Testis (tissue), 3 donors: ENCODE data around the gene LCP2. TPM values are rescaled to one million over a fixed set of nuclear protein-coding genes. Genes with fewer than 3 reads are reported as not detected.

ENCODE experiments used
- DNase-seq: peaks from one replicate; pipeline ENCODE4 v3.0.0-alpha.2; 2019
- H3K27ac ChIP-seq, 2 donors: fragments of 200-600 bp; sonication (generic); one replicate each; pipeline ENCODE4 v1.5.1; 2019
- H3K27me3 ChIP-seq: fragments of 200-600 bp; sonication (generic); one replicate; pipeline ENCODE4 v1.5.1; 2019
- H3K36me3 ChIP-seq: fragments of 200-600 bp; sonication (generic); one replicate; pipeline ENCODE4 v1.5.1; 2017; ENCODE audit warnings: low read depth; ENCODE audit errors: missing control alignments
- H3K4me1 ChIP-seq: fragments of 200-600 bp; sonication (generic); one replicate; pipeline ENCODE4 v1.5.1; 2019
- H3K4me3 ChIP-seq, 2 donors: fragments of 200-600 bp; sonication (generic); one replicate each; pipeline ENCODE4 v1.5.1; 2017 to 2019
- H3K9me3 ChIP-seq: fragments of 200-600 bp; sonication (generic); one replicate; pipeline ENCODE4 v1.5.1; 2017
- POLR2A ChIP-seq: fragments of 450-650 bp; IDR thresholded peaks from one replicate; pipeline ENCODE4 v1.6.1; 2017; ENCODE audit warnings: antibody characterized with exemption, mild to moderate bottlenecking, moderate library complexity
- WGBS, 2 donors: methylation state at CpG; one replicate each; pipeline ENCODE4 v1.1.5; 2018; 5-methylcytosine and 5-hydroxymethylcytosine counted together
- intact Hi-C: fragments of 100-400 bp; cut with DNase I; formaldehyde crosslinking; loops from one replicate; pipeline ENCODE4 v1.15.1; 2023; ENCODE audit warnings: low total_unique reads
- polyA plus RNA-seq: library from polyadenylated mRNA; stranded (reverse); fragments of 350-450 nt; fragmentation: Illumina TruSeq; extraction: RNeasy Lipid Tissue Mini Kit (QIAGEN cat#74804); gene quantifications from one replicate; pipeline ENCODE4 v1.2.3, GENCODE V29; 2014; ENCODE audit warnings: low read depth, low replicate concordance; ENCODE audit not compliant: insufficient read depth
- total RNA-seq, 2 donors: library from RNA; depleted of rRNA; stranded (reverse); fragments of >200 nt; gene quantifications; one replicate each; pipeline ENCODE4 v1.2.3, GENCODE V29; 2016
- TF ChIP-seq, protein P1 (sequence below), 3 experiments: fragments of 450-650 bp in 2 of 3; fragments of 200-600 bp in 1 of 3; sonication (generic) in 1 of 3; IDR thresholded peaks; one replicate each; pipeline ENCODE4 v1.5.1; 2016 to 2019; ENCODE audit warnings: antibody characterized with exemption in 3 of 3, mild to moderate bottlenecking in 2 of 3, moderate library complexity in 1 of 3

LCP2 gene
- total and polyA plus RNA-seq, 3 donors from 2014 or later = 8.6 to 14.2 (median 11.5) TPM

DNA sequence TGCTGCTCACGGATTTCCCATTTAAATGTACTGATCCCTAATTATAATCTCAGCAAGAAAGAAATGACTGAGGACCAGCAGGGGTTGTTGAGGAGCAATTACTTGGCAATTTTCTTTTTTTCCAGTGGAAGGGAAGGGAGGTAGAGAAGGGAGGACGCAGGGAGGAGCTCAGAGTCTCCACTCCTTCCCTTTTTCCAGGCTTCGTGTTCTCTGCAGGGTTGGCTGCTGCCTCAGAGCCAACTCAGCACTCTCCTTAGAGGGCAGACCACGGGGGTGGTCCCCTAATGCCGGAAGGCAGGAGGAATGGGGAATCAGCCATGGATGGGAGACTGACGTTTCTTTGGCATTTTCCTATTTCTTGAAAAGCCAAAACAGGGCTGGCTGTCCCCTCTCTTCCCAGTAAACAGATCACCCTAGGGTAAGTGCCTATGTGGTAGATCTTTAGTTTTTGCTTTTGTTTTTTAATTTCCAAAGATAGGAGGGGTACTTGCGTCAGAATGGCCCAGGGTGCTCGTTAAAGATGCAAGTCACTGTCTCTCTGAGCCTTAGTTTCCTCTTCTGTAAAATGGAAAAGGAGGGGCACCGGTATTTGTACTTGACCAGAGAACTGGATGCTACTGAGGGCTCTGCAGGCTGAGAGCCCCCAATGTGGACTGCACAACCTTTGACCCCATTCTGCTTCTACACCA lies 39.6 kb upstream of the LCP2 start:
- intact Hi-C loops = no loop called here
- H3K27ac ChIP-seq = no peak overlapping the region
- peaks cover 10% of the 10 kb centered on the region for H3K4me1 ChIP-seq
- no peak for TF ChIP-seq POLR2A
- TF ChIP-seq, protein P1, sequence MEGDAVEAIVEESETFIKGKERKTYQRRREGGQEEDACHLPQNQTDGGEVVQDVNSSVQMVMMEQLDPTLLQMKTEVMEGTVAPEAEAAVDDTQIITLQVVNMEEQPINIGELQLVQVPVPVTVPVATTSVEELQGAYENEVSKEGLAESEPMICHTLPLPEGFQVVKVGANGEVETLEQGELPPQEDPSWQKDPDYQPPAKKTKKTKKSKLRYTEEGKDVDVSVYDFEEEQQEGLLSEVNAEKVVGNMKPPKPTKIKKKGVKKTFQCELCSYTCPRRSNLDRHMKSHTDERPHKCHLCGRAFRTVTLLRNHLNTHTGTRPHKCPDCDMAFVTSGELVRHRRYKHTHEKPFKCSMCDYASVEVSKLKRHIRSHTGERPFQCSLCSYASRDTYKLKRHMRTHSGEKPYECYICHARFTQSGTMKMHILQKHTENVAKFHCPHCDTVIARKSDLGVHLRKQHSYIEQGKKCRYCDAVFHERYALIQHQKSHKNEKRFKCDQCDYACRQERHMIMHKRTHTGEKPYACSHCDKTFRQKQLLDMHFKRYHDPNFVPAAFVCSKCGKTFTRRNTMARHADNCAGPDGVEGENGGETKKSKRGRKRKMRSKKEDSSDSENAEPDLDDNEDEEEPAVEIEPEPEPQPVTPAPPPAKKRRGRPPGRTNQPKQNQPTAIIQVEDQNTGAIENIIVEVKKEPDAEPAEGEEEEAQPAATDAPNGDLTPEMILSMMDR (IDR thresholded peaks at IDR 0.05) = no peak
- DNase-seq = no peak
- H3K9me3 ChIP-seq = no peaks in the 10 kb centered on the region
- H3K27me3 ChIP-seq = no peaks in the 10 kb centered on the region
- 72 to 85% methylated on average over 9 of the region's 9 CpGs for WGBS, 2 donors
- H3K4me3 ChIP-seq = no peak overlapping the region
- H3K36me3 ChIP-seq = no peaks in the 10 kb centered on the region

DNA sequence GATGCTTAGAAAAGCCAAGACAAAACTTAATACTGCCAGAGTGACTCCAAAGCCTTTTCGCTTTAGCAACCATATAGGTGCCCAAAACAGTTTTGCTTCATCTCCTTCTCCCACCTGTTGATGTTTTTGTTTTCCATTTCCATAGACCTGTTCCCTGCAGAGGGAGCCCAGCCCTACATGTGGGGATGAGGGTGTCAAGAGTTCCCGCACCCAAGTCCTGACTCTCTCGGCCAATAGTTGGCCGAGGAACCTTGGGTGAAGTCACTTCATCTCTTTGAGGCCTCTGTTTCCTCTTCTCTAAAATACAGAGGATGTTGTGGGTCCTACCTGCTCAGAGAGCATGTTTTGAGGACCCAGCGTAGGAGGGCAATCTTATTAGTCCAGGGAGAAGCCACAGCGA lies 38.5 kb upstream of the LCP2 start:
- Histone ChIP-seq H3K27me3 (no peaks in the 10 kb centered on the region), H3K4me1 (peaks cover 16% of the 10 kb centered on the region), H3K4me3 (no peak overlapping the region), H3K27ac (no peak overlapping the region), H3K36me3 (no peaks in the 10 kb centered on the region), H3K9me3 (no peaks in the 10 kb centered on the region)
- 94 to 96% methylated on average over 6 of the region's 6 CpGs for WGBS, 2 donors
- no peak for DNase-seq
- intact Hi-C loops = no loop called here
- TF ChIP-seq, protein P1 (IDR thresholded peaks at IDR 0.05) = no peak
- TF ChIP-seq POLR2A = no peak

DNA sequence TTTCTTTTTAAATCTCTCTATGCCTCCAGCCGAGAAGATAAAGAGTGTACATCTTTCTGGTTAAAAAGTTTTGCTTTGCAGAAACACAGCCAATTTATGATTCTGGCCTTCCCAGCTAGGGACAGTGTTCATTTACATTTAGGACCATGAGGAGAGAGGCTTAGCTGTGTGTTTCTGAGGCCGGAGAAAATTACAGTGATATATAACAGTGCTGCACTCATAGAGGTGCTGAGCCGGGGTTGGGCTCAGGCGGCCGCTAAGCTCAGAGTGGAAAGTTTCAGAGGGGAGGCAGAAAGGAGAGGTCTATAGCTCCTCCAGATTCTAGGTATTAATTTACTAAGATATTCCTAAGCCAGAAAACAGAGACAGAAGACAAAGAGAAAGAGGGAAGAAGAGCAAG lies 37.0 kb upstream of the LCP2 start:
- Histone ChIP-seq H3K27me3 (no peaks in the 10 kb centered on the region), H3K27ac (no peak overlapping the region), H3K36me3 (no peaks in the 10 kb centered on the region), H3K9me3 (no peaks in the 10 kb centered on the region), H3K4me3 (no peak overlapping the region), H3K4me1 (peaks cover 16% of the 10 kb centered on the region)
- intact Hi-C loops = no loop called here
- DNase-seq = no peak
- WGBS, 2 donors = 70 to 74% methylated on average over 5 of the region's 5 CpGs
- TF ChIP-seq, protein P1 (IDR thresholded peaks at IDR 0.05) = no peak
- no peak for TF ChIP-seq POLR2A

DNA sequence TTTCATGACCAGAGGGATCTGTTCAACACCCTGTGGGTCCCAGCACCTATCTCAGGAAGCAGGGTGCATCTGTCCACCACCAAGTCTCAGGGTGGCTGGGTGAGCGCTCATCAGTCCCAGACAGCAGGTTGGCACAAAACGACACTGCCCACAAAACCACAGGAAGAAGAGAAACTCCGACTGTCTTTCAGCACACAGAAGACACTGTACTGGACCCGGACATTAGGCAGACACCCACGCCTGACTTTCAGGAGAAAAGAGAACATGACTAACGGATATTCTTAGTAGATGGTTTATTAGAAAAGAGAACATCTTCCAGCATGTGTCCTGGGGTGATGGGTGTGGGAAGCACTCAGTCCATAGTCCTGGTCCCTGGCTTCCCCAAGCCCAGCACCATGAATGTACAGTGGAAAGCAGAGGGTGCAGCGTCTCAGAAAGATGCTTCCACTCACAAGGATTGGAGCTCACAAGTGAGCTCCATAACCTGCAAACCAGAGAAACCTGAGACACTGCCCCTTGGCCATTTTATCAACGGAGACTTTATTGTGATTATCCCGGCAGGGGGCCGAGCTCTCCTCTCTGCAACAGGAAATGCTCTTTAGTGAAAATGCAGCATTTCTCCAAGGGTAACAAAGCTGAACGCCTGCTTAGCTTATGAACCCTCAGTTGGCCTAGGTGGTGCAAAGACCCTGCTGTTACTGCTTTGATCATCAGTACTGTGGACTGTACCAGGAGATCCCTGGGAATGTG lies 35.8 kb upstream of the LCP2 start:
- Histone ChIP-seq H3K4me3 (no peak overlapping the region), H3K27ac (peak overlapping the region in 1 of 2 donors; percentile 33), H3K9me3 (no peaks in the 10 kb centered on the region), H3K4me1 (peaks cover 16% of the 10 kb centered on the region), H3K27me3 (no peaks in the 10 kb centered on the region), H3K36me3 (no peaks in the 10 kb centered on the region)
- DNase-seq = no peak
- WGBS, 2 donors = 63 to 68% methylated on average over 7 to 11 of the region's 11 CpGs
- intact Hi-C loops = no loop called here
- TF ChIP-seq POLR2A = no peak
- TF ChIP-seq, protein P1 (IDR thresholded peaks at IDR 0.05) = no peak
